K562 (cell line): ENCODE measurements around the gene TTLL8. TPM values are rescaled to one million over a fixed set of nuclear protein-coding genes. Genes with fewer than 3 reads are reported as not detected.

ENCODE experiments used
- ATAC-seq: fragments of 200-7000 bp; cut with Tn5 transposase; 3 replicates; pipeline ENCODE4 v1.9.1; 2020; ENCODE audit warnings: moderate library complexity
- BruUV-seq: library from RNA; stranded (reverse); fragments of 400-500 nt; replicated peaks from 2 replicates; lab custom pipeline; 2021; lab: Mats Ljungman, UMichigan
- CTCF ChIA-PET: fragments of 300-600 bp; formaldehyde crosslinking; extraction: SDS; loops from one replicate; lab custom pipeline; 2021; ENCODE audit warnings: low intra/inter-chr PET ratio; lab: Yijun Ruan, JAX
- POLR2A ChIA-PET: fragments of 300-600, 350-650 bp; sonication (Branson Sonifier 250); formaldehyde crosslinking; extraction: SDS; loops from one replicate; lab custom pipeline; 2021; ENCODE audit warnings: antibody characterized with exemption, inconsistent platforms; lab: Yijun Ruan, JAX
- DNase-seq, 4 experiments: peaks; one replicate each; pipeline versions ENCODE4 v3.0.0 to v3.0.0-alpha.2; 2011 to 2018; ENCODE audit warnings: low spot score in 3 of 4, mixed read lengths in 3 of 4; ENCODE audit errors: extremely low read depth in 1 of 4
- FAIRE-seq: peaks from 2 replicates; lab custom pipeline; 2011; peaks lifted over from hg19 to GRCh38; lab: Jason Lieb, UNC
- H2AFZ ChIP-seq: 2 replicates; pipeline ENCODE4 v1.6.0; 2011; ENCODE audit warnings: low read depth, low read length, control low read depth, inconsistent platforms
- H3K27ac ChIP-seq: fragments of 200-600 bp; 3 replicates; pipeline ENCODE4 v1.8.0; 2011; ENCODE audit warnings: low read depth, mild to moderate bottlenecking, control low read depth, inconsistent platforms, low read length, moderate library complexity, mixed read lengths; ENCODE audit errors: extremely low read depth
- H3K27me3 ChIP-seq, 2 experiments: fragments of 300-600 bp in 1 of 2; 2 replicates in 1 of 2; 3 replicates in 1 of 2; pipeline versions ENCODE4 v1.6.0 to v1.8.0; 2011; ENCODE audit warnings: inconsistent platforms in 2 of 2, low read length in 2 of 2, mild to moderate bottlenecking in 1 of 2, mixed read lengths in 1 of 2, moderate library complexity in 1 of 2; ENCODE audit not compliant: control insufficient read depth in 2 of 2, insufficient read depth in 2 of 2
- H3K36me3 ChIP-seq: fragments of 300-600 bp; 3 replicates; pipeline ENCODE4 v1.8.0; 2011; ENCODE audit warnings: mild to moderate bottlenecking, low read length, inconsistent platforms; ENCODE audit not compliant: control insufficient read depth, insufficient read depth
- H3K4me1 ChIP-seq, 2 experiments: fragments of 200-600 bp in 1 of 2; replicated peaks in 1 of 2; 2 replicates in 1 of 2; 3 replicates in 1 of 2; pipeline versions ENCODE4 v1.5.1 to v1.8.0; 2011; ENCODE audit warnings: inconsistent platforms in 2 of 2, low read length in 2 of 2, mild to moderate bottlenecking in 1 of 2, mixed read lengths in 1 of 2, moderate library complexity in 1 of 2; ENCODE audit not compliant: control insufficient read depth in 2 of 2, insufficient read depth in 2 of 2
- H3K4me2 ChIP-seq: 2 replicates; pipeline ENCODE4 v1.6.1; 2011; ENCODE audit warnings: low read length, control low read depth, inconsistent platforms, mixed read lengths; ENCODE audit not compliant: insufficient read depth
- H3K4me3 ChIP-seq: fragments of 200-600 bp; sonication (generic), shearing (Covaris generic); 2 replicates; pipeline ENCODE4 v1.5.1; 2016; ENCODE audit warnings: control low read depth, inconsistent platforms
- H3K79me2 ChIP-seq: fragments of 200-600 bp; 3 replicates; pipeline ENCODE4 v1.8.0; 2011; ENCODE audit warnings: low read length, inconsistent platforms; ENCODE audit not compliant: control insufficient read depth, insufficient read depth
- H3K9ac ChIP-seq, 2 experiments: 2 replicates each; pipeline versions ENCODE4 v1.6.0 to v1.6.1; 2011; ENCODE audit warnings: low read depth in 2 of 2, low read length in 2 of 2, control low read depth in 1 of 2, inconsistent platforms in 1 of 2, mild to moderate bottlenecking in 1 of 2, mixed read lengths in 1 of 2; ENCODE audit not compliant: insufficient read depth in 1 of 2
- H3K9me1 ChIP-seq: one replicate; pipeline ENCODE4 v1.6.0; 2011; ENCODE audit warnings: inconsistent platforms, mild to moderate bottlenecking, low read length, moderate library complexity; ENCODE audit not compliant: control insufficient read depth, insufficient read depth
- H3K9me3 ChIP-seq: replicated peaks from 2 replicates; pipeline ENCODE4 v1.5.1; 2011; ENCODE audit warnings: low read depth, low read length, inconsistent platforms; ENCODE audit not compliant: control insufficient read depth, insufficient read depth
- H4K20me1 ChIP-seq: replicated peaks from 2 replicates; pipeline ENCODE4 v1.6.1; 2011; ENCODE audit warnings: low read length, inconsistent platforms, mixed read lengths; ENCODE audit not compliant: control insufficient read depth, insufficient read depth
- FIP1L1 ChIP-seq: fragments of 200-400 bp; formaldehyde crosslinking; IDR thresholded peaks from 2 replicates; pipeline ENCODE4 v1.6.1; 2018; ENCODE audit warnings: mild to moderate bottlenecking, low read depth, low read length; ENCODE audit not compliant: poor library complexity, severe bottlenecking
- RBM34 ChIP-seq: fragments of 200-400 bp; formaldehyde crosslinking; IDR thresholded peaks from 2 replicates; pipeline ENCODE4 v1.6.1; 2018; ENCODE audit warnings: low read length, borderline replicate concordance; ENCODE audit not compliant: insufficient read depth
- SMAD1 ChIP-seq: fragments of 150-350 bp; IDR thresholded peaks from 2 replicates; pipeline ENCODE4 v1.6.1; 2014; ENCODE audit warnings: low read length, low read depth; ENCODE audit not compliant: partially characterized antibody
- STAG1 ChIP-seq: sonication (generic); formaldehyde crosslinking; IDR thresholded peaks from 2 replicates; pipeline ENCODE4 v1.5.0; 2020; ENCODE audit warnings: missing genetic modification reagents, borderline replicate concordance
- TAF15 ChIP-seq: fragments of 200-400 bp; formaldehyde crosslinking; IDR thresholded peaks from 2 replicates; pipeline ENCODE4 v1.6.1; 2017; ENCODE audit warnings: mild to moderate bottlenecking, low read depth, low read length, moderate library complexity
- WGBS: fragments of 100-300 bp; shearing (Covaris generic); methylation state at CpG from one replicate; pipeline ENCODE4 v1.1.6; 2016; ENCODE audit warnings: low coverage, mixed read lengths; ENCODE audit not compliant: insufficient coverage; ENCODE audit errors: missing lambda C conversion rate; 5-methylcytosine and 5-hydroxymethylcytosine counted together
- in situ Hi-C: fragments of 300-500 bp; cut with MboI; formaldehyde crosslinking; loops from 4 replicates; pipeline ENCODE4 v1.15.0; 2018; ENCODE audit warnings: inconsistent platforms, mixed read lengths
- intact Hi-C: fragments of 100-400 bp; cut with micrococcal nuclease; formaldehyde crosslinking; loops from 2 replicates; pipeline ENCODE4 v1.14.2; 2022
- polyA plus RNA-seq, 8 experiments: library from polyadenylated mRNA; depleted of rRNA in 4 of 8; stranded (reverse) in 5 of 8; unstranded in 3 of 8; fragments of >200 nt; fragmentation: Nextera tagmentation in 2 of 8; fragmentation: Illumina TruSeq in 1 of 8; extraction: Ambion mirVana in 2 of 8; extraction: Trizol in 1 of 8; gene quantifications; 2 replicates each; pipeline versions ENCODE4 v1.2.1 to v1.2.3, GENCODE V29; 2011 to 2014; ENCODE audit warnings: inconsistent platforms in 1 of 8, missing spikeins in 1 of 8
- total RNA-seq, 7 experiments: library from RNA; depleted of rRNA in 6 of 7; stranded (reverse); fragments of >200 nt in 6 of 7; fragmentation: Illumina TruSeq in 2 of 7; extraction: Trizol in 2 of 7; gene quantifications; 2 replicates each; pipeline versions ENCODE4 v1.2.1 to v1.2.3, GENCODE V29; 2011 to 2021; ENCODE audit warnings: low replicate concordance in 1 of 7
- TF ChIP-seq, protein P1 (sequence below): fragments of 250-450 bp; sonication (Bioruptor Pico); IDR thresholded peaks from 2 replicates; pipeline ENCODE4 v1.8.0; 2022; ENCODE audit warnings: inconsistent platforms
- TF ChIP-seq, protein P2 (sequence below): fragments of 450-650 bp; IDR thresholded peaks from 2 replicates; pipeline ENCODE4 v1.6.1; 2014; ENCODE audit warnings: low read depth, mild to moderate bottlenecking, moderate library complexity, borderline replicate concordance

TTLL8 gene
- total and polyA plus RNA-seq, 9 of the 15 experiments (the other 6 are each of a cell fraction or from before 2014, with no cell fraction given), result not detected

DNA sequence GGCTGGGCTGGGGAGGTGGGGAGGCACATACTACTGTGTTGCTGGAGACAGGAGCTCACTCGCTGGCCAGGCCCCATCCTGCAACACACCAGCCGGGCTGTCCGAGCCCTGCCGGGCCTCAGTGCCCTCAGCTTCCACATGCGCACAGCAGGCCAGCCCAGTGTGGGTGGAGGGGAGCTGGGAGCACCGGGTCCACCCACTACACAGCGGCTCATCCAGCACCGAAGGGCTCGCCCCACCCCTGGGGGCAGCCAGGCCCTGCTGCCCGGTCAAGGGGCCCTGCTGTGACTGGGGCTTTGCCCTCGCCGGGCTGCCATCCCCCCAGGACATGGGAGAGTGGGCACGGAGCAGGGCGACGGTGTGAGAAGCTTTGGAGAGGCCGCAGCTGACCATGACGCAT, 9.3 kb downstream of the TTLL8 start:
- H2AFZ ChIP-seq, result no peak overlapping the region
- intact Hi-C loops, result no loop called here
- ATAC-seq, result no peak
- H3K36me3 ChIP-seq, result no peaks in the 10 kb centered on the region
- POLR2A ChIA-PET, result interaction anchor here (0.7 kb wide), 1 partner anchor 226 kb away, joined by 3 read pairs; no protein-coding TSS in a partner anchor
- H3K4me1 ChIP-seq, result peaks cover 0 to 38% of the 10 kb centered on the region in 2 experiments; a peak in 2 of 5 replicates
- 21% methylated on average over 12 of the region's 17 CpGs for WGBS
- H4K20me1 ChIP-seq, result no peaks in the 10 kb centered on the region
- H3K4me2 ChIP-seq, result no peak overlapping the region
- H3K9me3 ChIP-seq, result no peaks in the 10 kb centered on the region
- no peaks in the 10 kb centered on the region for H3K79me2 ChIP-seq
- FAIRE-seq, result no peak
- in situ Hi-C loops, result no loop called here
- BruUV-seq, result no TSS peak
- no peaks in the 10 kb centered on the region for H3K9me1 ChIP-seq
- H3K27ac ChIP-seq, result no peak overlapping the region
- CTCF ChIA-PET, result no interaction called here
- H3K9ac ChIP-seq, result no peak overlapping the region; a peak in 1 of 4 replicates
- H3K4me3 ChIP-seq, result no peak overlapping the region
- peaks cover 4 to 53% of the 10 kb centered on the region in 2 experiments; a peak in 3 of 5 replicates for H3K27me3 ChIP-seq
- TF ChIP-seq RBM34, result no peak
- no peak for TF ChIP-seq SMAD1
- TF ChIP-seq STAG1 (CRISPR knock-in tag), result no peak
- no peak for TF ChIP-seq FIP1L1
- TF ChIP-seq, protein P1, sequence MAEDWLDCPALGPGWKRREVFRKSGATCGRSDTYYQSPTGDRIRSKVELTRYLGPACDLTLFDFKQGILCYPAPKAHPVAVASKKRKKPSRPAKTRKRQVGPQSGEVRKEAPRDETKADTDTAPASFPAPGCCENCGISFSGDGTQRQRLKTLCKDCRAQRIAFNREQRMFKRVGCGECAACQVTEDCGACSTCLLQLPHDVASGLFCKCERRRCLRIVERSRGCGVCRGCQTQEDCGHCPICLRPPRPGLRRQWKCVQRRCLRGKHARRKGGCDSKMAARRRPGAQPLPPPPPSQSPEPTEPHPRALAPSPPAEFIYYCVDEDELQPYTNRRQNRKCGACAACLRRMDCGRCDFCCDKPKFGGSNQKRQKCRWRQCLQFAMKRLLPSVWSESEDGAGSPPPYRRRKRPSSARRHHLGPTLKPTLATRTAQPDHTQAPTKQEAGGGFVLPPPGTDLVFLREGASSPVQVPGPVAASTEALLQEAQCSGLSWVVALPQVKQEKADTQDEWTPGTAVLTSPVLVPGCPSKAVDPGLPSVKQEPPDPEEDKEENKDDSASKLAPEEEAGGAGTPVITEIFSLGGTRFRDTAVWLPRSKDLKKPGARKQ, result no peak
- TF ChIP-seq, protein P2, sequence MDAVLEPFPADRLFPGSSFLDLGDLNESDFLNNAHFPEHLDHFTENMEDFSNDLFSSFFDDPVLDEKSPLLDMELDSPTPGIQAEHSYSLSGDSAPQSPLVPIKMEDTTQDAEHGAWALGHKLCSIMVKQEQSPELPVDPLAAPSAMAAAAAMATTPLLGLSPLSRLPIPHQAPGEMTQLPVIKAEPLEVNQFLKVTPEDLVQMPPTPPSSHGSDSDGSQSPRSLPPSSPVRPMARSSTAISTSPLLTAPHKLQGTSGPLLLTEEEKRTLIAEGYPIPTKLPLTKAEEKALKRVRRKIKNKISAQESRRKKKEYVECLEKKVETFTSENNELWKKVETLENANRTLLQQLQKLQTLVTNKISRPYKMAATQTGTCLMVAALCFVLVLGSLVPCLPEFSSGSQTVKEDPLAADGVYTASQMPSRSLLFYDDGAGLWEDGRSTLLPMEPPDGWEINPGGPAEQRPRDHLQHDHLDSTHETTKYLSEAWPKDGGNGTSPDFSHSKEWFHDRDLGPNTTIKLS, result no peak
- TF ChIP-seq TAF15, result no peak
- DNase-seq, result no peak
